ENCODE measurements around the gene FSTL4.

DNA sequence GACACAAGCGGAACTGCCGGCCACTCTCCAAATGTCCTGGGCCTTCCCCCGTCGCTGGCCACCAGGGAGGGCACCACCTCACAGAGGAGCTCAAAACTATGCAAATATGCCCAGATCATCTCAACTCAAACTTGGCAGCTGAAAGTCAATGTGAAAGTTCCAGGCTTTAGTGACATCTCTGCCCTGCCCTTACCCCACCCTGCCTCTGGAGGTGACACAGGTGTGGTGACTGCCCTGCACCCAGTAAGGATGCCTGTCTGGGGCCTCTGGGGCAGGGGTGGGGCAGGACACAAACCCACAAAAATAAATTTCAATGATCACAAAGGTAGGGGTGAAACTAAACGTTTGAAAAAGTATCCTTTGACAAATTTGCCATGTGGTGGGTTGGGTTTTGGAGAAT lies 347.1 kb downstream of the FSTL4 start:
- TF ChIP-seq, protein P1, sequence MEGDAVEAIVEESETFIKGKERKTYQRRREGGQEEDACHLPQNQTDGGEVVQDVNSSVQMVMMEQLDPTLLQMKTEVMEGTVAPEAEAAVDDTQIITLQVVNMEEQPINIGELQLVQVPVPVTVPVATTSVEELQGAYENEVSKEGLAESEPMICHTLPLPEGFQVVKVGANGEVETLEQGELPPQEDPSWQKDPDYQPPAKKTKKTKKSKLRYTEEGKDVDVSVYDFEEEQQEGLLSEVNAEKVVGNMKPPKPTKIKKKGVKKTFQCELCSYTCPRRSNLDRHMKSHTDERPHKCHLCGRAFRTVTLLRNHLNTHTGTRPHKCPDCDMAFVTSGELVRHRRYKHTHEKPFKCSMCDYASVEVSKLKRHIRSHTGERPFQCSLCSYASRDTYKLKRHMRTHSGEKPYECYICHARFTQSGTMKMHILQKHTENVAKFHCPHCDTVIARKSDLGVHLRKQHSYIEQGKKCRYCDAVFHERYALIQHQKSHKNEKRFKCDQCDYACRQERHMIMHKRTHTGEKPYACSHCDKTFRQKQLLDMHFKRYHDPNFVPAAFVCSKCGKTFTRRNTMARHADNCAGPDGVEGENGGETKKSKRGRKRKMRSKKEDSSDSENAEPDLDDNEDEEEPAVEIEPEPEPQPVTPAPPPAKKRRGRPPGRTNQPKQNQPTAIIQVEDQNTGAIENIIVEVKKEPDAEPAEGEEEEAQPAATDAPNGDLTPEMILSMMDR (IDR thresholded peaks at IDR 0.05): no peak
- TF ChIP-seq POLR2A (IDR thresholded peaks at IDR 0.05): no peak

Data from lower leg skin (tissue), 3 donors.